Embryonic facial prominence (tissue), 1 donor: ENCODE results near the gene LBR.
"Not testable (repeated sequence)": the region's sequence is repeated elsewhere in the genome, so short reads cannot be mapped to it uniquely, and the experiment has no call there.

Experiments used
- DNase-seq: peaks from one replicate; pipeline ENCODE4 v3.0.0-alpha.2; 2016; ENCODE audit errors: extremely low spot score

LBR gene

GRCh38 chr1:225422795-225423517 is 4.9 kb downstream of the LBR start:
- no peak for DNase-seq

GRCh38 chr1:225422031-225422605 is 5.7 kb downstream of the LBR start:
- DNase-seq: no peak

GRCh38 chr1:225418598-225418997 is 9.2 kb downstream of the LBR start:
- no peak for DNase-seq

GRCh38 chr1:225418059-225418458 is 9.8 kb downstream of the LBR start:
- no peak for DNase-seq

GRCh38 chr1:225415967-225416745 is 11.7 kb downstream of the LBR start:
- no peak for DNase-seq

GRCh38 chr1:225415307-225415706 is 12.5 kb downstream of the LBR start:
- no peak for DNase-seq

- no peak for DNase-seq
Measured at GRCh38 chr1:225413708-225414375, 14.0 kb downstream of the LBR start.

- DNase-seq: no peak
Measured at GRCh38 chr1:225412803-225413351, 15.0 kb downstream of the LBR start.

GRCh38 chr1:225412321-225412720 is 15.5 kb downstream of the LBR start:
- DNase-seq: no peak

- DNase-seq: no peak
Measured at GRCh38 chr1:225410036-225410435, 17.8 kb downstream of the LBR start.

- DNase-seq: no peak
Measured at GRCh38 chr1:225409051-225409450, 18.8 kb downstream of the LBR start.

- no peak for DNase-seq
Measured at GRCh38 chr1:225408249-225408648, 19.6 kb downstream of the LBR start.

GRCh38 chr1:225407755-225408154 is 20.1 kb downstream of the LBR start:
- DNase-seq: no peak

- DNase-seq: no peak
Measured at GRCh38 chr1:225406976-225407725, 20.7 kb downstream of the LBR start.

GRCh38 chr1:225400968-225401367 is 26.9 kb downstream of the LBR start:
- no peak for DNase-seq

GRCh38 chr1:225396357-225396756 is 31.5 kb downstream of the LBR start:
- DNase-seq: no peak

- no peak for DNase-seq
Measured at GRCh38 chr1:225389843-225390242, 38.0 kb downstream of the LBR start.

GRCh38 chr1:225388372-225388771 is 39.5 kb downstream of the LBR start:
- no peak for DNase-seq

GRCh38 chr1:225386860-225387259 is 41.0 kb downstream of the LBR start:
- DNase-seq: not testable (repeated sequence)

GRCh38 chr1:225380691-225381090 is 47.1 kb downstream of the LBR start:
- DNase-seq: no peak

- DNase-seq: no peak
Measured at GRCh38 chr1:225378880-225379279, 49.0 kb downstream of the LBR start.
